Keratinocyte (primary cell): ENCODE data around the gene PXN. TPM values are rescaled to one million over a fixed set of nuclear protein-coding genes. Genes with fewer than 3 reads are reported as not detected.

Experiments
- DNase-seq: peaks from one replicate; pipeline ENCODE4 v3.0.0-alpha.2; 2011; ENCODE audit warnings: low read depth, missing footprints, low spot score
- FAIRE-seq: peaks from 2 replicates; lab custom pipeline; 2011; peaks lifted over from hg19 to GRCh38; lab: Jason Lieb, UNC
- H2AFZ ChIP-seq: 2 replicates; pipeline ENCODE4 v1.6.0; 2012; ENCODE audit warnings: low read length, control low read depth, inconsistent platforms; ENCODE audit not compliant: control insufficient read depth
- H3K27ac ChIP-seq: 2 replicates; pipeline ENCODE4 v1.5.1; 2011; ENCODE audit warnings: low read length; ENCODE audit not compliant: control insufficient read depth, insufficient read depth
- H3K27me3 ChIP-seq: 3 replicates; pipeline ENCODE4 v1.6.0; 2011; ENCODE audit warnings: low read length; ENCODE audit not compliant: control insufficient read depth, insufficient read depth; ENCODE audit errors: extremely low read depth
- H3K36me3 ChIP-seq, 2 experiments: 2 replicates in 1 of 2; 3 replicates in 1 of 2; pipeline ENCODE4 v1.5.1; 2011; ENCODE audit warnings: low read length in 2 of 2, mild to moderate bottlenecking in 1 of 2; ENCODE audit not compliant: control insufficient read depth in 2 of 2, insufficient read depth in 2 of 2; ENCODE audit errors: extremely low read depth in 1 of 2
- H3K4me1 ChIP-seq: 3 replicates; pipeline ENCODE4 v1.5.1; 2011; ENCODE audit warnings: low read length; ENCODE audit not compliant: control insufficient read depth, insufficient read depth; ENCODE audit errors: extremely low read depth
- H3K4me2 ChIP-seq: 3 replicates; pipeline ENCODE4 v1.6.0; 2011; ENCODE audit warnings: low read depth, low read length; ENCODE audit not compliant: control insufficient read depth, insufficient read depth; ENCODE audit errors: extremely low read depth
- H3K4me3 ChIP-seq, 3 experiments: fragments of 200-600 bp in 1 of 3; sonication (generic) in 1 of 3; 2 replicates in 2 of 3; 3 replicates in 1 of 3; pipeline ENCODE4 v1.5.1; 2011 to 2016; ENCODE audit warnings: low read length in 3 of 3, mild to moderate bottlenecking in 3 of 3, control low read depth in 2 of 3, inconsistent platforms in 1 of 3, low read depth in 1 of 3, mixed read lengths in 1 of 3, mixed run types in 1 of 3, moderate library complexity in 1 of 3; ENCODE audit not compliant: control insufficient read depth in 2 of 3, insufficient read depth in 2 of 3; ENCODE audit errors: extremely low read depth in 1 of 3
- H3K79me2 ChIP-seq: 2 replicates; pipeline ENCODE4 v1.6.0; 2012; ENCODE audit warnings: low read length; ENCODE audit not compliant: control insufficient read depth, insufficient read depth
- H3K9ac ChIP-seq: 3 replicates; pipeline ENCODE4 v1.6.0; 2011; ENCODE audit warnings: low read length; ENCODE audit not compliant: control insufficient read depth, insufficient read depth; ENCODE audit errors: extremely low read depth
- H3K9me1 ChIP-seq: 3 replicates; pipeline ENCODE4 v1.6.0; 2011; ENCODE audit warnings: low read length; ENCODE audit not compliant: control insufficient read depth, insufficient read depth; ENCODE audit errors: extremely low read depth
- H3K9me3 ChIP-seq: 2 replicates; pipeline ENCODE4 v1.5.1; 2012; ENCODE audit warnings: low read depth, low read length; ENCODE audit not compliant: control insufficient read depth
- H4K20me1 ChIP-seq: 3 replicates; pipeline ENCODE4 v1.6.0; 2011; ENCODE audit warnings: low read length; ENCODE audit not compliant: control insufficient read depth, insufficient read depth; ENCODE audit errors: extremely low read depth
- EZH2 ChIP-seq: IDR thresholded peaks from one replicate; pipeline ENCODE4 v1.6.1; 2012; ENCODE audit warnings: inconsistent platforms, mild to moderate bottlenecking, low read length, moderate library complexity
- dilution Hi-C: fragments of 300-500 bp; cut with MboI; formaldehyde crosslinking; loops from one replicate; pipeline ENCODE4 v1.7.0; 2020; ENCODE audit warnings: low sequenced_read_pairs; ENCODE audit not compliant: extremely low pct_ligation_motif_present
- polyA plus RNA-seq, 5 experiments: library from polyadenylated mRNA; depleted of rRNA in 3 of 5; stranded (reverse) in 3 of 5; stranded (forward) in 1 of 5; unstranded in 1 of 5; fragments of >200 nt; gene quantifications; 1 replicate in 1 of 5; 2 replicates in 3 of 5; 3 replicates in 1 of 5; pipeline versions ENCODE4 v1.2.1 to v1.2.3, GENCODE V29; 2011 to 2012; ENCODE audit warnings: missing spikeins in 2 of 5, low read depth in 1 of 5, low replicate concordance in 1 of 5
- TF ChIP-seq, protein P1 (sequence below), 3 experiments: IDR thresholded peaks in 1 of 3; conservative IDR thresholded peaks in 1 of 3; optimal IDR thresholded peaks in 1 of 3; 2 replicates in 2 of 3; 3 replicates in 1 of 3; pipeline versions ENCODE3 to v1.5.1; 2011; ENCODE audit warnings: low read length in 3 of 3, mild to moderate bottlenecking in 3 of 3, moderate library complexity in 2 of 3, control low read depth in 1 of 3, inconsistent platforms in 1 of 3; ENCODE audit not compliant: insufficient read depth in 2 of 3; ENCODE audit errors: extremely low read depth in 1 of 3

PXN gene
- polyA plus RNA-seq, 1 donor (not counting 4 experiments of a cell fraction or from before 2014, with no cell fraction given): 114 TPM

DNA sequence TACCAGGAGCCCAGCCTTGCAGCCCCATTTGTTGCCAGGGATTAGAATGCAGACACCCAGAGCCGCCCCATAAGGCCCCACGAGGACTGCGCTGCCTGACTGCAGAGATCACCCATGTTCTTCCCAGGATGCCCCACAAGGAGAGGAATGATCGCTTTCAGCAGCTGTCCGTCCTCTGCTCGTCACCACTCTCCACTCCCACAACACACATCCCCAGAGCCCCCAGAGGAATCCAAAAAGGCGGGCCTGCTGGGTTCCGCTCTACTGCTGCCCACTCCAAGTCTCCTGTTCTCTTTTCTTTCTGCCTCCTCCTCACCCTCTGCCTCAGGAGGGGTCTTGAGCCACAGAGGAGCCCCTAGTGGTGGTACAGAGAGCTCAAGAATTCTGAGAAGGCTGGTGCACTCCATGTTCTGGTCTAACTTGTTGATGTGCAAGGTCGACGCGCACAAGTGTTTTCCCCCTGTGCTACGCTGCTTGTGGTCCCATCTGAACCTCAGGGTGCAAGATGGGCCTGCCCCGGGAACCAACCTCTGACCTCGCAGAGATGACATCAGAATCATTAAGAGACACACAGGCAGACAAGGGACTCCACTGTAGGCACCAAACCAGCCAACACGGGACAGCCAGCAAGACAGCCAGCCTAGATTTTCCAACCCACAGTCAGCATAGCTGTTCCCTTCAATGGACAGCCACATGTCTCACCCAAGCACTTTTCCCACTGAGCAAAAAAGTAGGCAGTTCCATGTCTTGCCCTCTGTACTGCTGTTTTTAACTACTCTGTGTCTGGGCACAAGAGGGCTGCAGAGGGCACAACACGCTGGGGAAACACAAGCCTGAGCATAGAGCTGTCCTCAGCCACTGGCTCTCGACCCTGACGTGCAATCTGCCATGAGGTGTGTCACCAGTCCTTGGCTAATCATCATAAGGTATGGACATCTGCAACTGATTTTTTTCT is 29.9 kb downstream of the PXN start:
- Histone ChIP-seq H3K9me3 (no peaks in the 10 kb centered on the region), H3K79me2 (peaks cover 86% of the 10 kb centered on the region), H3K9ac (peak overlapping the region; percentile 46), H4K20me1 (peaks cover 20% of the 10 kb centered on the region), H2AFZ (no peak overlapping the region), H3K27ac (peak overlapping the region; percentile 74), H3K4me1 (peaks cover 93% of the 10 kb centered on the region), H3K27me3 (no peaks in the 10 kb centered on the region), H3K36me3 (peaks cover 24 to 34% of the 10 kb centered on the region in 2 experiments), H3K9me1 (peaks cover 16% of the 10 kb centered on the region), H3K4me3 (peak overlapping the region in 2 of 3 experiments; percentile 9 to 11), H3K4me2 (peak overlapping the region; percentile 43)
- DNase-seq (no peak), FAIRE-seq (no peak)
- dilution Hi-C loops: no loop called here
- no peak for TF ChIP-seq EZH2
- TF ChIP-seq, protein P1, sequence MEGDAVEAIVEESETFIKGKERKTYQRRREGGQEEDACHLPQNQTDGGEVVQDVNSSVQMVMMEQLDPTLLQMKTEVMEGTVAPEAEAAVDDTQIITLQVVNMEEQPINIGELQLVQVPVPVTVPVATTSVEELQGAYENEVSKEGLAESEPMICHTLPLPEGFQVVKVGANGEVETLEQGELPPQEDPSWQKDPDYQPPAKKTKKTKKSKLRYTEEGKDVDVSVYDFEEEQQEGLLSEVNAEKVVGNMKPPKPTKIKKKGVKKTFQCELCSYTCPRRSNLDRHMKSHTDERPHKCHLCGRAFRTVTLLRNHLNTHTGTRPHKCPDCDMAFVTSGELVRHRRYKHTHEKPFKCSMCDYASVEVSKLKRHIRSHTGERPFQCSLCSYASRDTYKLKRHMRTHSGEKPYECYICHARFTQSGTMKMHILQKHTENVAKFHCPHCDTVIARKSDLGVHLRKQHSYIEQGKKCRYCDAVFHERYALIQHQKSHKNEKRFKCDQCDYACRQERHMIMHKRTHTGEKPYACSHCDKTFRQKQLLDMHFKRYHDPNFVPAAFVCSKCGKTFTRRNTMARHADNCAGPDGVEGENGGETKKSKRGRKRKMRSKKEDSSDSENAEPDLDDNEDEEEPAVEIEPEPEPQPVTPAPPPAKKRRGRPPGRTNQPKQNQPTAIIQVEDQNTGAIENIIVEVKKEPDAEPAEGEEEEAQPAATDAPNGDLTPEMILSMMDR (optimal IDR thresholded peaks at IDR 0.05 in 1 of 3, IDR thresholded peaks at IDR 0.05 in 1 of 3, conservative IDR thresholded peaks at IDR 0.05 in 1 of 3; ENCODE audit: extremely low read depth in 1 of 3, insufficient read depth in 2 of 3, low read length in 3 of 3): peak in 1 of 3 experiments; percentile 17

DNA sequence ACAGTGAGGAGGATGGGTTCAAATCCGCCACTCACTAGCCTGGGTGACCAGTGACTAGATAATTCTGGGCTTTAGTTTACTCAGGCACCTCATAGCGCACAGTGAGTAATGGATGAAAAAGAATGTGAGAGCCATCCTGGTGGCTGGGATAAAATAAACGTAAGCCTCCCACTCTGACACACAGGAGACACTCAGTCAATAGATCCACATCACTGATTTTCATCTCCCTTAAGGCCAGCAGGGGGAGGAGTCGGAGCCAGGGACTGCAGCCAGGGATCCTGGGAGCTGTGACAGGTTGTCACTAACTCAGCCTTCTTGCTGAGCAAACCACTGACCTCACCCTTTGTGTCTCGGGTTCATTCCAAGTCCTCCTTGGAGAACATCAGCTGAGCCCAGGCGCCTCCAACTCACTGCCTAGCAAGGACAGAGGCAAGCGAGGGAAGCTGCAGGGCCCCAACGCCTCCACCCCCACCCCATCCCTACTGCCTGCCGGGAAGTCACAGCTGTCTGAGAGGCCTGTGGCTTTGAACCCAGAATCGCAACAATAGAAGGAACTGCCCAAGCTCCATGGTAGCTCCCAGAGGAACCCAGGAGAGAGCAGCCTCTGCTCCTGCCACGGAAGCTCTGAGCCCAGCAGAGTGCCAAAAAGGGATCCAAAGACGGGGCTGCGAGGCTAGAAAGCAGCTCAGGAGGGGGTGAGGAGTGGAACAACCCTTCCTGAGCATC is 30.7 kb downstream of the PXN start:
- peak overlapping the region in 2 of 3 experiments; percentile 9 to 11 for H3K4me3 ChIP-seq
- H3K9me3 ChIP-seq: no peaks in the 10 kb centered on the region
- H3K27ac ChIP-seq: peak overlapping the region; percentile 74
- no peak overlapping the region for H2AFZ ChIP-seq
- no peak for FAIRE-seq
- H3K27me3 ChIP-seq: no peaks in the 10 kb centered on the region
- peak; percentile 80 for DNase-seq
- no peak for TF ChIP-seq EZH2
- TF ChIP-seq, protein P1 (optimal IDR thresholded peaks at IDR 0.05 in 1 of 3, IDR thresholded peaks at IDR 0.05 in 1 of 3, conservative IDR thresholded peaks at IDR 0.05 in 1 of 3; ENCODE audit: extremely low read depth in 1 of 3, insufficient read depth in 2 of 3, low read length in 3 of 3): peak in 2 of 3 experiments; percentile 53 to 63
- H3K36me3 ChIP-seq: peaks cover 20 to 31% of the 10 kb centered on the region in 2 experiments
- H3K9me1 ChIP-seq: peaks cover 14% of the 10 kb centered on the region
- H3K9ac ChIP-seq: peak overlapping the region; percentile 46
- H3K4me1 ChIP-seq: peaks cover 93% of the 10 kb centered on the region
- peak overlapping the region; percentile 43 for H3K4me2 ChIP-seq
- H4K20me1 ChIP-seq: peaks cover 15% of the 10 kb centered on the region
- dilution Hi-C loops: no loop called here
- peaks cover 83% of the 10 kb centered on the region for H3K79me2 ChIP-seq
